ENCODE results near the gene KCNJ16.

The KCNJ16 gene

DNA sequence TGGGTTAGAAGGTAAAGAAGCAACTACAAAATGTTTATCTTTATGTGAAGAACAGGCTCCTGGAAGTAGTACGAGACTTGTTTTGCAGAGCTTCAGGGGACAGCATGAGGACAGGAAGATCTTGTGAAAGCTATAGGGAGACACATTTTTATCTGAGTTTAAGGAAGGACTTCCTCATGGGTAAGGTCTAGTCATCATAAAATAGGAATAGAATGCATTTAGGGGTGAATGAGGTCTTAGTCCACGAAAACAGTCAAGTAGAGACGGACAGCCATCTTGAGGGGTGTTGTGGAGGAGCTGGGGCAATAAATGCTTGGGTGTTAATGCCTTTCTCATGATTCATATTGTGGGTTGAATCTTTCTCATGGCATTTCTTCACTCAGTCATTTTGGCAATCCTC, 24.3 kb downstream of the KCNJ16 start:
- DNase-seq, result no peak

DNA sequence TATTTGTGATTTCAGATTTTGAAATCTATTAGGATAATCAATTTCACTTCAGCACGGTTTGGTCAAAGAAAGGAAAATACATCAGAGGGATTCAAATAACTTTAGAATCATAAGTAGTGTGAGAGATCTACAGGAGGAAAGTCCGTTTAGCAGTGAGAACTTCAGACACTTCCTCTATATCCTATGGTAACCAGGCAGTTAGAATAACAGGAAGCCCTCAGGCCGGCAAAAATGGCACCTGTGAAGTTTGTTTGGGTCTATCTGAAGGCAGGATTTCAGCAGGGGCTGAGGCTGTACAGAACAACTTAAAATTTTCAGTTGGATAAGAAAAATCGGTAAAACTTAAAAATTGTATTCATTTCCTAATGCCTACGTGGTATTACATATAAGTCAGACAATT, 24.9 kb downstream of the KCNJ16 start:
- no peak for DNase-seq

DNA sequence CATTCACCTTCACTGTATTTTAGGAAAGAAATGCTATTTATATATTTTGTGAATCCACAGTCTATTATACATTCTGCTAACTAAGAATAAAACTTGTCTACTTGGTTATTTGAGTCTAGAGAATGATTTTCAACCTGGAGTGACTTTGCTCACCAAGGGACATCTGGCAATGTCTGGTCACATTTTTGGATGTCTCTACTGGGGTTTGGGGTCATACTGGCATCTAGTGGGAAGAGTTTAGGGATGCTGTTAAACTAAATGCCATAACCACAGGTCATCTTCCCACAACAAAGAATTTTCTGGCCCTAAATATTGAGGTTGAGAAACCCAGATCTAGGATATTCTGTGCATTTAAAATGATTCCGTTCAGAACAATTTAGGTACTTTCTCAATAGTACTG, 26.0 kb downstream of the KCNJ16 start:
- no peak for DNase-seq

DNA sequence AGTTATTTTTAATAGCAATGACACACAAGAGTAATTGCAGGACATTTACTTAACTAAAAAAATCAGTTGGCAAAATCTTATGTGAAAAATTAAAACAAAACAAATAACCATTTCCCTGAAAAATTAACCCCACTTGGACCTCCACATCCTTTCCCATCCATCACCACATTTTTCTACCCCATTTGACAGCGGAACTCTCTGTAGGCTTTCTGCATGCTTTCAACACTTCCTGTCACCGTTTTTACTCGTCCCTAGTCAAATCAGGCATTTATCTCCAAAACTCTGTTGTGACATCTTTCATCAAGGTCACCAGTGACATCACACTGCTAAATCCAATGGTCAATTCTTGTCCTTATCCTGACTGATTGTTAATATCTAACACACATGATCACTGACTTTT, 27.5 kb downstream of the KCNJ16 start:
- DNase-seq, result no peak

DNA sequence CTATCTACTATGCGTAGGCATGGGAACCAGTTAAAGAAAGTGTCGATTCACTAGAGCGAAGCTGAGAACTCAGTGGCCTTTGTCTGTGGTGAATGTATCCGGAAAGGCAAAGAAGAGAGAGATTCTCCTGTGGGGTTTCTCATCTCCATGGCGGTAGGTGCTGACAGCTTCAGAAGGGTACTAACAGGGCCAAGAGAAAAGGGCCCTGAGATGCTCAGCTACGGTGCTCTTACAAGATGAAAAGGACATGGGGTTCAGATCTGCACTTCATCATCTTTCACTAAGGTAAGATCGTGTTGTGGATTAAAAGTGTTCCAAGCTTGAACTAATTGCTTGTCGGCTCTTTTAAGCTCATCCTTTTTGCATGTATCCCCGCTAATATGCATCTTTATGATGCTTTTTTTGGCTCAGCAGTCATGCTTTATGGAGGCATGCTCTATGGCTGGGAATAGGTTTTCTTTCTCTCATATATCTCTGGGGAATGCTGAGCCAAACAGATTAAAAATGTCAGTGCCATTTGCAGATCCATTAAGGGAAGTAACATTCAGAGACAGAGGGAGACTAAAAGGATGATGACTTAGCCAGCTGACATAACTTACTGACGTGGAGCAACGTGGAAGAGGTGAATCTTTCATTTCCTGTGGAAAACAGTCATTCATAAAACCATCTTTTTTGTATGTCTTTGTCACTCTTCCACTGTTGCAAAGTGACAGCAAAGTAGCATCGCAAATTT, 29.9 kb downstream of the KCNJ16 start:
- no peak for DNase-seq

DNA sequence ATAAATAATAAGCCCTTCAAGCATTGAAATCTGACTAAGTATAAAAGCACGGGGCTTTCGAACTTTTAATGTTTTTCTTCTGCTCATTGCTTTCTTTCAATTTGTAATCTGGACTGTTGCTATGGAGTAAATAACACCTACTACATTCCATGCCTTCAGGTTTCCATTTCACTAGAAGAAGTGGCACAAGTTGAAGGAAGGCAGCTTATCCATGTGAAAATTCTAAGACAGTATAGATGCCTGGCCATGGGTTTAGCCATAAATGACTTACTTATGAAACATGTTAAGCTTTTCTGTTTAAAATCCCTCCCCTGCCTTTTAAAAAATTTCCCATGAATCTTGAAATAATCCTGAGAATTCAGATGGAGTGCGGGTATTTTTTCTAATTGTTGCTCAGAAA, 30.6 kb downstream of the KCNJ16 start:
- DNase-seq, result no peak

DNA sequence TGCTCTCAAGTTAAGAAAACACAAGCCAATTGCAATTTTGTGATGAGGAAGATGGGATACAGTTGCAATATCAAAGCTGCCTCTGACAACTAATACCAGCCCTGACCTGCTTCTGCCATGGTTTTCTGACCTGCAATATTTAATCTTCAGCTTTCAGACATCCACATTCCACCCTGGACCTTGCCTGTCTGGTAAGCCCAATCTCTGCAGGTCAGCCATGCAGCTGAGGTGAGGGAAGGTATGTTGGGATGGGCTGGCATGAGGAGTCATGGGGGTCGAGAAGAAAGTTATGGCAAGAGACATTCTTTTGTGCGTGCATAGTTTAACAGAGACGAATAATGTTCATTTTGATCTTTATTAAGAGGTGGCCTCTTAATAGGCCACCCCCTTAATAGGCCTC, 31.5 kb downstream of the KCNJ16 start:
- no peak for DNase-seq

DNA sequence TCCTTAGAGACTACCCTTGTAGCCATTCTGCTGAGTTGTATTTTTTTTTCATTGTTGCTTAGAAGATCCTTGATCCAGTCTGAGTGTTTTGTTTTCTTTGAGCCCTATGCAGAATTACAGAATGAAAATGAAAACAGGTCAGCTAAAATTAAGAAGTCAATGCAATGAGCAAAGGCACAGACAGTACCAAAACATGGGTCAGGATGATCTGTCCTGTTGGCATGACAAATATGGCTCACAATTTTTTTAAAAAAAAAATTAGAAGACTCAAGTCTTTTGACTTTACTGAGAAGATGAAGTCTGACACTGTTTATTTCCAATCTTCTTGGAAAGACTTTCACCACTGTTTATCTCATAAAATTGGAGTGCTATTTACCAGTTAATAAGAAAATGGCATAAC, 32.4 kb downstream of the KCNJ16 start:
- DNase-seq, result no peak

DNA sequence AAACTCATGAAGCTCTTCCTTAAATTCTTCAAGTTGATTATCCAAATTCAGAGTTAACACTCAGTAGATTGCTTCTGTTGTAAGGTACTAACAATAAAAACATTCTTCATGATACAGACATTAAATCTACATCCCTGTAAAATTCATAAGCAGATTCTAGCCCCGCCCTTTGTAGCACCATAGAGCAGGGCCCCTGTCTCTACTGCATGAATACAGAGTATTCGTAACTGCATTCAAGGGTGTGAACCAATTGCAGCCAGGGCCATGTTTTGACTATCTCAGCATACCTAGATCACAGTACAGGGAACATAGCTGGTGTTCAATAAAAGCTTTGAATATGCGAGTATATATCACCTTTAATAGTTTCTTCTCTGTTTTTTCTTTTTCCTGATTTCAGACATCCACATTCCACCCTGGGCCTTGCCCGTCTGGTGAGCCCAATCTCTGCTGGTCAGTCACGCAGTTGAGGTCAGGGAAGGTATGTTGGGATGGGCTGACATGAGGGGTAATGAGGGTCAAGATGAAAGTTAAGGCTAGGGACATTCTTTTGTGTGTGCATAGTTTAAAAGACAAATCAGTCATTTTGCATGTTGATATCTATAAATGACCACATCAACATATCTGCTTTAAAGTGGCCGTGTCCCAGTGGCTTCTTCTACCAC, 33.0 kb downstream of the KCNJ16 start:
- DNase-seq, result no peak

DNA sequence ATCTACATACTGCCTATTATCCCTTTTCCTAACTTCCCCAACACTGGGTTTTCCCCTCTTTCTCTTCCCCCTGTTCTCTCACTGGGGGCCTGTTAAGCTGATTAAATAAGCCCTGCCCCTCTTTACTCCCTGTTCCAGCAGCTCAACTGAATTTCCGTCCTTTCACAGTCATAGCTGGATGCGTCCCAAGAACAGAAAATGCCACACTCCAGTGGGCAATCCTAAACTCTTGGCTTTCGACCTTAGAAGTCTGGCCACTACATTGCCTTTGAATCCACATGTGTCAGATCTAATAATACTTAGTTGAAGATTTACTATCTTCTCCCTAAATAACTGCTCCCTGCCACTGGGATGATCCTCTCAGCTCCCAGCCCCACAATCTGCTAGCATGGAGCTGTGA, 34.5 kb downstream of the KCNJ16 start:
- DNase-seq, result no peak

DNA sequence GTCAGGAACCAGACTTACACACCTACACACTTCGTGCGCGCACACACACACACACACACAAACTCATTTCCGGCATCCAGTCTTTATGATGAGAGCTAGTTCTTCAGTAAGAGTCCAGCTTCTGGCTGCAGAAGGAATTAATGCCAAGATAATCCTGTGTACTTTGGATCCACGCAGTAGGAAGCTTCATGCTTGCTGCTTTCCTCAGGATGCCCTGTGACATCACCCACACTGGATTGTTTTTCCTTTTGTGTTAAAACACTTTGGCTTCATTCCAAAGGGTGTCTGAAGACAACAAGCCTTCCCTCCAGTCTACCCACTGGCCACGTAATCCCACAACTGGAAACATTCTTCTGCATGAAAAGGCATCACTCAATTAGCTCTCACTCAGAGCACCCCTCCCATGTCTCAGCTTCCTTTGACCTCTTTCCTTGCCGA, 35.4 kb downstream of the KCNJ16 start:
- DNase-seq, result no peak

DNA sequence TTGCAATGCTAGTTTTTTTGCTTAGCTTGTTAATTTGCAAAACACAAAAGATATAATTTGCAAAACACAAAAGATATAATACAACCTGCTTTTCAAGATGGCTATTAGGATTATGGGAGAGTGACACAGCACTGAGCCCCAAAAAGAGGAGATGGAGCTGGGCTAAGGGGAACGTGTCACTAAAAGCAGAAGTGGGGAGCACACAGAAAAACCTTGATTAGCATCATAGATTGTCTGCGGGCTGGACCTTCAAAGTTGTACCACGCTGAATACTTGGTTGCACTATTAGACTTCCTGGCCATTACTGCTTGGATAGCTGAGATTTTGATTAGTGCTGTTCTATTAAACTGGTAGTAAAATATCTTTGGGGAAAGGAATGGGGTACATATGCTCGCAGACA, 36.2 kb downstream of the KCNJ16 start:
- DNase-seq, result no peak

DNA sequence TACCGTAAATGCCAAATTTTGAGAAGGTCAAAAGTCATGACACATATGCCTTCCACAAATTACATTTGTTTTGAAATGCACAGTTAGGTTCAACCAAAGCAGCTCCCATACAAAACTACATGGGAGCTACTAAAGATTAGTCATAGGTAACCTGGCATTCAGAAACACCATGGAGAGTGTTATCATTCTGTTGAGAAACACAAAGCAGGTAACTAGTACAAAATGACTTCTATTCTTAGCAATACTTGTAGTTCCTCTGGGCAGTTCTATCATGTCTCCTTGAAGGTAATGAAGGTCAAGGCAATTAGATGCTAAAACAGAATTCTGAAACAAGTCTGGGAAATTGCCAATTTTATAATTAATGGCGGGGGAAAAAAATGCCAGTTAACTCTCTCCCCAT, 39.4 kb downstream of the KCNJ16 start:
- DNase-seq, result no peak

DNA sequence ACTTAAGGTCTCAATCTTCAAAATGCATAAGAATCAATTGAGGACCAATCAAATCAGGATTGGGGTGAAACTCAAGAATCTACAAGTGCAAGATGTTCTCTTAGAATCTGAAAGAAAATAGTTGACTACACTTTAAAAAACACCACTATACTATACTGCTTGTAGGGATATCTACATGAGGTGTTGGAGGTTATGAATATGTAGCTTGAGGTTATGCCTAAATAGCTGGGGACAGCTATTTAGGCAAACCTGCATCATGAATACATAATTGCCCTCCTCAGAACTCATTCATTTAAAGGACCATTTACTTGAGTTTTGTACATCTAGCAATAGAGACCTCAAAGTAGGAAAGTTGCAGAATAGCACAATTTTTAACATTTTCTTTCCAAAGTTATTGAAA, 40.1 kb downstream of the KCNJ16 start:
- no peak for DNase-seq

DNA sequence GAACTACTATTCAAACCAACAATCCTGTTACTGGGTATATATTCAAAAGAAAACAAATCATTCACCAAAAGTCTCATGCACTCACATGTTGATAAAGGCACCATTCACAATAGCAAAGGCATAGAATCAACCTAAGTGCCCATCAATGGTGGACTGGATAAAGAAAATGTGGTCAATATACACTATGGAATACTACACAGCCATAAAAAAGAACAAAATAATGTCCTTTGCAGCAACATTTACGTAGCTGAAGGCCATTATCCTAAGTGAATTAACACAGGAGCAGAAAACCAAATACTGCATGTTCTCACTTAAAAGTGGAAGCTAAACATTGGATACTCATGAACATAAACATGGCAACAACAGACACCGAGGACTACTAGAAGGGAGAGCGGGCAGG, 41.9 kb downstream of the KCNJ16 start:
- no peak for DNase-seq

DNA sequence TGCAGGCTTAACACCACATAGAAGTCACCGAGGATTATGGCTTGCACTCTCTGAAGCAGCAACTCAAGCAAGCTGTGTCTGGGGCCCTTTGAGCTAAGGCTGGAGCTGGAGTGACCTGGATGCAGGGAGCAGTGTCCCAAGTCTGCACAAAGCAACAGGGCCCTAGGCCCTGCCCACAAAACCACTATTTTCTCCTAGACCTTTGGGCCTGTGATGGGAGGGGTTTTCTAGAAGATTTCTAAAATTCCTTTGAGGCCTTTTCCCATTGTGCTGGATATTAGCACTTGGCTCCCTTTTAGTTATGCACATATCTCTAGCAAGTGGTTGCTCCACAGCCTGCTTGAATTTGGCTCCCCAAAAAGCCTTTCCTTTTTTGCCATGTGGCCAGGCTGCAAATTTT, 44.5 kb downstream of the KCNJ16 start:
- no peak for DNase-seq

DNA sequence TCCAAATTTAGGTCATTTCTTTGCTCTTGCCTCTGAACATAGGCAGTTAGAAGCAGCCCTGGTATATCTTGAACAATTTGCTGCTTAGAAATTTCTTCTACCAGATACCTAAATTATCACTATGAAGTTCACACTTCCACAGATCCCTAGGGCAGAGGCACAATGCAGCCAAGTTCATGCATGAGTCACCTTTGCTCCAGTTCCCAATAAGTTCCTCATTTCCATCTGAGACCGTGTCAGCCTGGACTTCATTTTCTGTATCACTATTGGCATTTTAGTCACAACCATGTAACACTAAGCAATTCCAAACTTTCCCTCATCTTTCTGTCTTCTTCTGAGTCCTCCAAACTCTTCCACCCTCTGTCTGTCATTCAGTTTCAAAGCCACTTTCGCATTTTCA, 45.0 kb downstream of the KCNJ16 start:
- no peak for DNase-seq

DNA sequence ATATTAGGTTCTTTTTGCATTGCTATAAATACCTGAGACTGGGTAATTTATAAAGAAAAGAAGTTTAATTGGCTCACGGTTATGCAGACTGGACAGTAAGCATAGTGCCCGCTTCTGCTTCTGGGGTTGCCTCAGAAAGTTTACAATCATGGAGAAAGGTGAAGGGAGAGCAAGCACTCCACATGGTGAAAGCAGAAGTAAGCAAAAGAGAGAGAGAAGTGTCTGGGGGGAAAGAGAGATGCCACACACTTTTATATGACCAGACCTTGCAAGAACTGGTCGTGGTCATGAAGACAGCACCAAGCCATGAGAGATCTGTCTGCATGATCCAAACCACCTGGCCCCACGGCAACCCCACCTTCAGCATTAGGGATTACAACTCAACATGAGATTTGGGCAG, 45.4 kb downstream of the KCNJ16 start:
- DNase-seq, result no peak

DNA sequence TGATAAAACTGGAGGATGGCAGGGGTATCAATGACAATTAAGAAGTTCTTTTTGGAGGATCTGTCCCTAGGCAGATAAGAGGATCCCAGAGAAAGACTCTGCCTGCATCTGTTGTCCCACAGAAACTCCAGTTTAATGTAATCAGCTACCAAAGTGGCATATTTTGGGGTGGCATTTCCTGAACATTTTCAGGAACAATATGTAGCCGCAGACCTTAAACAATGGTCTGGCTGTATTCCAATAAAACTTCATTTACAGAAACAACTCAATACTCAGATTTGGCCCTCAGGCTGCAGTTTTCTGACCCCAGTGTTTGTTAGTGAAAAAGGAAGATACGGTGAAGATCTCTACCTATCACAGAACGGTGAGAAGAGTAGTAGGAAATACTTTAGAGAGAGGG, 46.1 kb downstream of the KCNJ16 start:
- DNase-seq, result no peak

DNA sequence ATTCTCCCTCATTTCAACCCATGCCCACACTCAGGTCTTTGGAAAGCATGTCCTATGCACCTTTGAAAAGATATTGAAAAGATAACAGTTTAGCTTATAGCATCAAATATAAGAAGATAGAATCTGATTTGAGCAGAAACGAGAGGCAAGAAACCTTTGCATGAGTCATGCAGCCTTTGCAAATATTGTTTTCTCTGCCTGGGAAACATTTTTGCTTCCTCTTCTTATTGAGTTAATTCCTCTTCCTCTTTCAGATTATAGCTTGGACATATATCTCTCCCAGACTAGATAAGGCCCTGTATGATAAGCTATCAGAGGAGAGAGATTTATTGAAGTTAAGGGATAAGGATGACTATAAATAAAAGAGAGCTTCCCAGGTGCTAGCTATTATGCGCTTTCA, 48.2 kb downstream of the KCNJ16 start:
- DNase-seq, result no peak

DNA sequence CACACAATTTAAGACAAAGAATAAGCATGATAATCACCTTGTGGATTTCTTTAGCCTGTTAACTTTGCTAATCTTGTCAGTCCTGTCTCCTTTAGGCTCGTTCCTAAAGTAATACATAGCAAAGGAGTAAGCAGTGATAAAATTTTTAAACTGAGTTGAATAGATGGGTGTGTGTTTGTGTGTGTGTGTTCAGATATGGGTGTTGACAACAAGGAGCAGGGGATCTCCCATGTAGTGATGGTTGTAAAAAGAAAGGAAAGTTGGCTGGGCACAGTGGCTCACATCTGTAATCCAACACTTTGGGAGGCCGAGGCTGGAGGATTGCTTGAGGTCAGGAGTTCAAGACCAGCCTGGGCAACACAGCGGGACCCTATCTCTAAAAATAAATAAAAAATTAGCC, 49.7 kb downstream of the KCNJ16 start:
- no peak for DNase-seq

DNA sequence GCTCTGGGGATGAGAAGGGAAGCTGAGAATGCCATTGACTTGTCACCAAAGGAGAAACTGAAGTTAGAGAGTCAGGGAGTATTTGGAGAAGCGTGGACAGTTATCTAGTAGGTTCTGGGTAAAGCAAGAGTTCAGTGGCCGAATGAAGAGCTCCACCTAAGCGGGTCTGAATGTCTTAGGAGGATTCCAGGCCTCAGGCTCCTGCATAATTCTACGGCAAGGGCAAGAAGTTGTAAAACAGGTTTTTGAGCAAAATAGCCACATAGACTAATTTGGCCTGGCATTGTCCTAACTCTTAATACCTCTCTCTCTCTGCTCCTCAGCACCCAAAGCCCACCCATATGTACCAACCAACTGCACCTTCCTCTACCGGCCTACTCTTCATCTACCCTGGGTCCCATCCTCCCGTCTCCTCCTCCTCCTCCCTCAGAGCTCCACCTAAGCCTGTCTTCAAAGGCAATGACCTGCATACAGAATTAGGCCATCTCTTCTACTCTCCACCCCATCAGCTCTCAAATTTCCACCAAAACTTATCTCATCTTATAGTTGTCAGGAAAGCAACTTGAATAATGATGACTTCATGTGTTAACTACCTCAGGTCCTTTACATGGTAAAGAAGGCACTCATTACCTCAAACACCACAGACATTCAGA, 52.3 kb downstream of the KCNJ16 start:
- DNase-seq, result no peak

DNA sequence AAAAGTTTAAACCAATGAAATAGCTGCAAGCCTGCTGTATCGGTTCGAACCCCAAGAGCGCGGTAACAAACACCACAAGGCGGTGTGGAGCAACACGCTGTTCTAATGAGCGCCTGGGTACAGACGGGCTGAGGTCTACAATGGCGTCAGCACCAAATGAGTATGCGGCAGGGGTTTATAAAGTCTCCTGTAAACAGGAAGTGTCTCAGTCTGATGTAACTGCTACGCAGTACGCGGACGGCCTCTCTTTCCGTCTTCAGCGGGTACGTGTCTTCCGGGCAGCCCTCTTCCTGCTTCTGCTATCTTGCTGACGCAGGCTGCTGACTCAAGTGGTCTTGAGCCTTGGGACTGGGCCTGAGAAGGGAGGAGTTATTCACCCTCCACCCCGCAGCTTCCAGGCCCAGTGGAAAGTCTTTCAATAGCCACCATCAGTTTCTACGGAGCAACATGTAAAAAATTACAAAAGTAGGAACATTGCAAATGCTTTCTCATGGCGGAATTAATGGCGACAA, 53.8 kb downstream of the KCNJ16 start:
- DNase-seq, result no peak

DNA sequence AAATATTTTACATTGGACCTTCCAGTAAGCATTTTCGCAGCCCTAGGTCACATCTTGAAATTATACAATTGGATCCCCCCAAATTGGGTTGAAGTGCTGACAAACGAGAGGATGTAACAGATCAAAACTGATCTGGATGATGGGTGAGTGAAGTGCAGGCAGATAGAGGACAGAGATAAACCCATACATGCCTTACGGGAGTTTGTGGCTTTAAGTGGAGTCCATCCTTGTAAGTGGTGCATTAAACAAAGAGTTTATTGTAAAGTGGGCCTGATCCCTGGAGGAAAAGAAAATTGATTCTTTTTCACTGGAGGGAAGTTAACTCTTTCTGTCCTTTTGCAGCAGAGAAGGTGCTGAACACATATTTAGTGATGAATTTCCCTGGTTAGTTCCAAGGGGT, 55.3 kb downstream of the KCNJ16 start:
- DNase-seq, result no peak
